Memory B cell (primary cell): ENCODE measurements around the gene SPINK1.
A peak's percentile ranks its signal among the peaks of the same experiment; 100 is the strongest.

Experiments used
- ATAC-seq: fragments of 150-1000 bp; cut with Tn5 transposase; 2 replicates; pipeline ENCODE4 v1.10.0; 2021; ENCODE audit warnings: low read depth, mild to moderate bottlenecking, moderate library complexity
- DNase-seq, 2 donors: peaks; one replicate each; pipeline ENCODE4 v3.0.0; 2022; ENCODE audit warnings: low spot score in 2 of 2
- H3K27ac Mint-ChIP-seq: one replicate; pipeline ENCODE4 v1.8.0; 2022; ENCODE audit warnings: mild to moderate bottlenecking, moderate library complexity, mixed read lengths
- H3K27me3 Mint-ChIP-seq: one replicate; pipeline ENCODE4 v1.8.0; 2022; ENCODE audit warnings: mixed read lengths
- H3K36me3 Mint-ChIP-seq: one replicate; pipeline ENCODE4 v1.8.0; 2022; ENCODE audit warnings: mild to moderate bottlenecking, mixed read lengths
- H3K4me1 Mint-ChIP-seq: one replicate; pipeline ENCODE4 v1.8.0; 2022; ENCODE audit warnings: mixed read lengths
- H3K4me3 Mint-ChIP-seq: one replicate; pipeline ENCODE4 v1.8.0; 2022; ENCODE audit warnings: mild to moderate bottlenecking, moderate library complexity, mixed read lengths
- H3K9me3 Mint-ChIP-seq: one replicate; pipeline ENCODE4 v1.8.0; 2022; ENCODE audit warnings: mixed read lengths

Gene SPINK1

DNA sequence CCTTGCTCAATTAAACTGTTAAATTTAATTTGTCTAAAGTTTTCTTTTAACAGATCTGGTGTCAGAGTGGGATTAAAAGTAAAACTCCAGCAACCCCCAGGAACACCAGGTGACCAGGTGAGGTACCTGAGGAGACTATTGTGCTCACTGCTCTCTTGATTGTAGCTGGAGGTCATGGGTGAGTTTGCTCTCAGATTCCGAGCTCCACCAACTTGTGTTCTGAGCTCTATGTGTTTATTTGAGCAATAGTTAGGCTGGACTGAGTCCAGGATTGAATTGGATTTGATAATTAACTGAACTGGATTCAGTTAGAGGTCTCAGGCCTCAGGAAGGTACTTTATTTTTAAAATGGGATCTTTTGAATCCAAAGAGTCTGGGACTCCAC, 29.2 kb upstream of the SPINK1 start:
- ATAC-seq, result no peak
- Mint-ChIP-seq H3K27me3 (no peaks in the 10 kb centered on the region), H3K36me3 (no peaks in the 10 kb centered on the region), H3K4me1 (no peaks in the 10 kb centered on the region), H3K27ac (no peak overlapping the region), H3K9me3 (no peaks in the 10 kb centered on the region), H3K4me3 (no peak overlapping the region)
- no peak for DNase-seq

DNA sequence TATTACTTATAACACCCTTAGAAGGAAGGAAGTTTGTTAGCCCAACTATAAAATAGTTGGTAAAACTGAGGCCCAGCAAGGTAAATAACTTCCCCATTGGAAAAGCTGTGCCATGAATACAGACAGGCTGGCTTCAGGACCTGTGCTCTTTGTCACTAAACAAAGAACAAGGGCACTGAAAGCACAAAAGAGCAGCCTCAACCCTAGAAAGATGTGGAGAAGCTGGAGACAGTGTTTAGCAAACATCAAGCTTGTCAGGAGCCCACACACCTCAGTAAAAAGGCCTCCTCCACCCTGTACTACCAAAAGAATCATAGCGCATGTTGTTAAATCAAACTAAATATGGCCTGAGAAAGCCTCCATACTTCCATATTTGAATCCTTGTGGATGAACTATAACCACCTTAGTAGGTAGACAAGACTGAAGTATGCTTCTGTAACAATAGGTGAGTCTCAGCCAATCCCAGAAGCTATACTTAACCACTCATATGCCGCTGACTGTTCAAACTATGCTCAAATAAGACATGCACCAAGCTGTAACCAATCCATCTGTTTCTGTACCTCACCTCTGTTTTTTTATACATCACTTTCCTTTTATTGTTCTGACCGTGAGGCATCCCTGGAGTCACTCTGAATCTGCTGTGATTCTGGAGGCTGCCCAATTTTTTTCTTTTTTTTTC, 28.6 kb upstream of the SPINK1 start:
- peaks cover 2% of the 10 kb centered on the region for H3K27me3 Mint-ChIP-seq
- no peak for ATAC-seq
- H3K36me3 Mint-ChIP-seq, result no peaks in the 10 kb centered on the region
- no peaks in the 10 kb centered on the region for H3K9me3 Mint-ChIP-seq
- no peak overlapping the region for H3K4me3 Mint-ChIP-seq
- no peaks in the 10 kb centered on the region for H3K4me1 Mint-ChIP-seq
- no peak overlapping the region for H3K27ac Mint-ChIP-seq
- DNase-seq, result no peak

DNA sequence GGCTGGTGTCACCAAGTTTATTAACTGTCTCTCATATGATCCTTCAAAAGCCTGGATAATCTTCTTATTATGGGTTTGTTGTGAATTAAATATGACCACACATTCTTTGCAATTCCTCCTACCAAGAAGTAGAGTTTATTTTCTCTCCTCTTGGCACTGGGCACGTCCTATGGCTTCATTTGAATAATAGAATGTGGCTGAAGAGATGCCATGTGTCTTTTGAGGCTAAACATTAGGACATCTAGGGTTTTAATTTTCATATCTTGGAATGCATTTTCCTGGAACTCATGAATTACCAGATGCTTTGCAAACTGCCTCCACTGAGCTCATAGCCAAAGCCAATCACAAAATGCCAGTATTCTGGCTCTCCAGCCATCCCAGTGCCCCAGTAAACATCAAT, 27.1 kb upstream of the SPINK1 start:
- no peak for ATAC-seq
- Mint-ChIP-seq H3K9me3 (no peaks in the 10 kb centered on the region), H3K27ac (no peak overlapping the region), H3K27me3 (peaks cover 4% of the 10 kb centered on the region), H3K4me3 (no peak overlapping the region), H3K4me1 (no peaks in the 10 kb centered on the region), H3K36me3 (no peaks in the 10 kb centered on the region)
- no peak for DNase-seq

DNA sequence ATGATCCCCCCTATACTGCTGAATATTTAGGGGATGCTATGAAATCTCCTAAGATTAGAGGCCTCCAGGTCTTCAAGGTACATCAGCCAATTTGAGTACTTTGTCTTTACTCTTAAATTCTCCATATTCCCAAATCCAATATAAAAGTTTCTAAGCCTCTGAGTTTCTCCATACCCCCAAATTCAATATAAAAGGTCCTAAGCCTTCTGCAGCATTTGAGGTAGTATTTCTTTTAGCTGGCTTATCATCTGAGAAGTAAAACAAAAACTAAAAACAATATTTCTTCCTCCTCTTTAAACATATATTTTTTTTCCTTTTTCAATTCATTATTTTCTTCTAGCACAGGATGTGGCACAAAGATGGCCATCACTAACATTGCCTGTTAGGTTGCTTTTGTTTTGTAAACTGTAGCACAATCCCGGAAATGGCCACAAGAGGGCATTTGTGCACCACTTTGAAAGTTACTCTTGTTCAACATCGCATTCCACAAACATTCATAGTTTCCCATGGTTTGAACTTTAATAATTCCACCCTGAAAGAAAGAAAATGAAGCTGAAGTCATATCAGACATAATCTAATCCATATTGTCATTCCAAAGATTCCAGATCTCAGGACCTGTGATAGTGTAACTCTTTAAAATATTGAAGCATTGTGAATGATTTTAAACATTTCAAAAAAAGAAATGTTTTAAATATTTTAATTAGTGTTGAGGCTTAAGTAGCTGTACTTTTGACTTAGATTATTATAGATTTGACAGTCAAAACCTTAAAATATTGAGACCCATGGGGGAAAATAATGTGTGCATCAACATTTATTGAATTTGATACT, 26.0 kb upstream of the SPINK1 start:
- H3K4me1 Mint-ChIP-seq, result no peaks in the 10 kb centered on the region
- no peaks in the 10 kb centered on the region for H3K36me3 Mint-ChIP-seq
- peak in 1 of 2 donors; percentile 21 for DNase-seq
- H3K27me3 Mint-ChIP-seq, result peaks cover 5% of the 10 kb centered on the region
- ATAC-seq, result no peak
- no peak overlapping the region for H3K27ac Mint-ChIP-seq
- no peaks in the 10 kb centered on the region for H3K9me3 Mint-ChIP-seq
- no peak overlapping the region for H3K4me3 Mint-ChIP-seq

DNA sequence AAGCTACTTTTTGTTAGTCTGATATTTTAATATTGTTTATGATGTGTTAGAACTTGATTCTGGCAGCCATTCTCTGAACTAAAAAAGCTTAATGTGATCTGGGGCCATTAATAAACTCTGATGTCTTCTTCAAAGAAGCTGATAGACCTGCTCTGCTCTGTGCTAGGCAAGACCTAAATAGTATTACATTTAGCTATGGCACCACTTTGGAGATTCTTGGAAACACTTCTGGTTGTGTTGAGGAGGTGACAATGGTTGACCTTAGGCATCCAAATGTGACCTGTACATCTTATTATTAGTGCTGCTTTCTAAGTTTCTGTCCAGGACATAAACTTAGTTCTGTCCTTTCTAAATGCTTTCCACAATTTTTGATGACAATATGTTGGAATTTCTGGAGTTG, 25.3 kb upstream of the SPINK1 start:
- no peaks in the 10 kb centered on the region for H3K9me3 Mint-ChIP-seq

DNA sequence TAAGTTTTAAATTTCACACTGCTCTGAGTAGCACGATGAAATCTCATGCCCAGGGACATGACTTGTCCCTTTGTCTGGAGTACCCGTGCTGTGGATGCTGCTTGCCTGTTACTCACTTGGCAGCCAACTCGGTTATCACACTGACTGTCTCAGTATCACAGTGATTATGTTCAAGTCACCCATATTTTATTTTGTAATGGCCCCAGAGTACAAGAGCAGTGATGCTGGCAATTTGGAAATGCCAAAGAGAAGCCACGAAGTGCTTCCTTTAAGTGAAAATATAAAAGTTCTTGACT, 24.3 kb upstream of the SPINK1 start:
- H3K4me1 Mint-ChIP-seq, result no peaks in the 10 kb centered on the region
- no peak for ATAC-seq
- H3K36me3 Mint-ChIP-seq, result no peaks in the 10 kb centered on the region
- H3K27me3 Mint-ChIP-seq, result peaks cover 5% of the 10 kb centered on the region
- H3K4me3 Mint-ChIP-seq, result no peak overlapping the region
- no peaks in the 10 kb centered on the region for H3K9me3 Mint-ChIP-seq
- DNase-seq, result no peak
- H3K27ac Mint-ChIP-seq, result no peak overlapping the region

More for the DNA sequence above, 25.3 kb upstream of the SPINK1 start:
- no peak overlapping the region for H3K27ac Mint-ChIP-seq
- no peaks in the 10 kb centered on the region for H3K36me3 Mint-ChIP-seq
- no peaks in the 10 kb centered on the region for H3K4me1 Mint-ChIP-seq
- H3K27me3 Mint-ChIP-seq, result peaks cover 5% of the 10 kb centered on the region
- DNase-seq (no peak), ATAC-seq (no peak)
- no peak overlapping the region for H3K4me3 Mint-ChIP-seq

DNA sequence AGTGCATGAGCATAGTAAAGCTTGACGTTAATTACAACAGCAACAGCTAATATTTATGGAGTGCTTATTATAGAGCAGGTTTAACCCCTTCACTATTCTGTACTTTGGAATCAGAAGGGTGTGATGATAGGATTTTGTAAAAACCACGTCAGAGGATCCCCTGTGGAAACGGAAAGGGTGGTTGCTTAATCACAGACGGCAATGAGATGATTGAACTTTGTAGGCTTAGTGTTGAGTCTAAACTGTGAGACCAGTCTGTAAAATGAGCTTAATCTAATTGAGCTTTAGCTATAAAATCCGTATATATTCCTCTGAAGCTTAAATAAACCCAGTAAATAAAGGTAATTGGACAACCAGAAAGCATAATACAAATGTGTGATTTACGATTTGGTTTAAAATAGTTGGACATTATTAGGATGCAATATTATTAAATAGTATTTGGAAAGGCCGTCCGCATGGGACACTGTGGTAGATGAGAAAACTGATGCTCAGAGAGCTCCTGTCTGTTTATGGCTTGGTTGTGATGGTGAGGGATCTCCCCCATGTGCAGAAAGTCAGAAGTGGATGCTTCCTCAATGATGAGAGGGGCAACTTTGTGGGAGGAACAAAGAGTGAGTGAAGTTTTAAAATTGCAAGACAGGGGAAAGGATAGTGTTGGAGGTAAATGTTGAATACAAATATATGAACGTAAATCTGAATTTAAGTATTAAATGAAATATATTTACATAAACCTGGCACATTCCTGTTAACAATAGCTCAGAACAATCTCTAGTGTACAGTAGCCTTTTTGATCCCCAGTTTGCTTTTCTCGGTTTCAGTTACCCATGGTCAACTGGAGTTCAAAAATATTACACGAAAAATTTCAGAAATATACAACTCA, 23.7 kb upstream of the SPINK1 start:
- ATAC-seq (no peak), DNase-seq (no peak)
- Mint-ChIP-seq H3K27me3 (peaks cover 5% of the 10 kb centered on the region), H3K4me1 (no peaks in the 10 kb centered on the region), H3K27ac (no peak overlapping the region), H3K36me3 (no peaks in the 10 kb centered on the region), H3K9me3 (no peaks in the 10 kb centered on the region), H3K4me3 (no peak overlapping the region)

DNA sequence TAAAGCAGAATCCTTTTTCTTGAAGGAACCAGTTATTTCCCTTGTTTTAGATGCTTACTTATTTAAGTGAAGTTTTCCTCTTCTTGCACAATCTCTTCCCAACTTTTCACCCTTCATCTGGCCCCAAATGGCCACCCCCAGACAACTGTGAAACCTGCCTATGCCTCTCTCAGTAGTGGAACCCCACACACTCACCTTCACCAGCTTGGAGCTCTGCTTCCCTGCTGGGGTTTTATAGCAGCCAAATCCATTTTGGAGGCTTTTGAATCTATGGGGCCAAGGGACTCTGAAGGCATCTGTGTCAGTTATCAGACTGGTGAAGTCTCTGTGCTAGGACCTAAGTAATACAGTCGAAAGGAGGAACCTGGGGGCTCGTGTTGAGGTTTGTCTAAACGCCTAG, 22.9 kb upstream of the SPINK1 start:
- ATAC-seq (no peak), DNase-seq (no peak)
- H3K4me3 Mint-ChIP-seq, result no peak overlapping the region
- H3K27ac Mint-ChIP-seq, result no peak overlapping the region
- H3K27me3 Mint-ChIP-seq, result peaks cover 5% of the 10 kb centered on the region
- no peaks in the 10 kb centered on the region for H3K36me3 Mint-ChIP-seq
- no peaks in the 10 kb centered on the region for H3K4me1 Mint-ChIP-seq
- H3K9me3 Mint-ChIP-seq, result no peaks in the 10 kb centered on the region

DNA sequence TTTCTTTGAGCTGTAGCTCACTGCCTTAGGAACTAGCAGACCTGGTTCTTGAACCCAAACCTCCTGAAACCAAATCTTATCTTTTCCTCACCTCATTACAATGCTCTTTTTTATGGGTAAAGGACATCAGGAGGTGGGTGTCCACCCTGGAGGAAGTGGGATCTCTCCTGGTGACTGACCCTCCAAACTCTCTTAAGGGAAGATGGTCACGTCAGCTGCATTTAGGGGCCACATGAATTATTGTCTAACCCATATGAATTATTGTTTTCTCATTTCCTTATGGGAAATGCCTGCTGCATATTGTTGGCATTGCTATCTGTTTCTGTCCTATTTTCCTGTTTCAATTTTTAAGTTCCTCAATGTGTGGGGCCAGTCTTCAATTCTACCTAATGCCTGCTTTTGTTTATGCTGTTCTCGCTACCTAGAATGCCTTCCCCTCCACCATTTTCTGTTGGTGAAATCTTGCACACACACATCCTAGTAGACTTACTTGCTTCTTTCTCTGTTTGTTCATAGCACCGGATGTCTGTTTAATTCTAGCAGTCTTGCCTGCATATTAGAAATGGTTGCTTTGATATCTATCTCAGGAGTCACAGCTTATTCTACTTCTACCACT, 22.0 kb upstream of the SPINK1 start:
- H3K4me3 Mint-ChIP-seq, result no peak overlapping the region
- DNase-seq (no peak), ATAC-seq (no peak)
- H3K27ac Mint-ChIP-seq, result no peak overlapping the region
- H3K4me1 Mint-ChIP-seq, result no peaks in the 10 kb centered on the region
- H3K36me3 Mint-ChIP-seq, result no peaks in the 10 kb centered on the region
- H3K27me3 Mint-ChIP-seq, result peaks cover 5% of the 10 kb centered on the region
- no peaks in the 10 kb centered on the region for H3K9me3 Mint-ChIP-seq

DNA sequence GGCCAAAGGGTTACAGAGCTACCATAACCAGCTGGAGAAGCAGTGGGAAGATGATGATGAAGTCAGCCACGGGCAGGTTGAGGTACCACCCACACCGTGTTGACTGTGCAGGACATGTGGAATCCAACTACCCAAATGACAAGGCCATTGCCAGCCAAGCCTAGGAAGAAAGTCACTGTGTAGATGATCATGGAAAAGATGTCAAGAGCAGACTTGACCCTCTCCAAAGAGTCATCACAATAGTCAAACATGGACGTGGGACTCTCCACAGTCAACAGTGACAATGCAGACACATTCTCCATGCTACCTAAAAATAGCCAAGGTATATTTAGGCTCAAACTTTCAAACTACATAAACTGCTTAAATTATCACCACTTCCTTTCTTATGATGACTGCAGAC, 20.9 kb upstream of the SPINK1 start:
- H3K4me1 Mint-ChIP-seq, result no peaks in the 10 kb centered on the region
- ATAC-seq, result no peak

DNA sequence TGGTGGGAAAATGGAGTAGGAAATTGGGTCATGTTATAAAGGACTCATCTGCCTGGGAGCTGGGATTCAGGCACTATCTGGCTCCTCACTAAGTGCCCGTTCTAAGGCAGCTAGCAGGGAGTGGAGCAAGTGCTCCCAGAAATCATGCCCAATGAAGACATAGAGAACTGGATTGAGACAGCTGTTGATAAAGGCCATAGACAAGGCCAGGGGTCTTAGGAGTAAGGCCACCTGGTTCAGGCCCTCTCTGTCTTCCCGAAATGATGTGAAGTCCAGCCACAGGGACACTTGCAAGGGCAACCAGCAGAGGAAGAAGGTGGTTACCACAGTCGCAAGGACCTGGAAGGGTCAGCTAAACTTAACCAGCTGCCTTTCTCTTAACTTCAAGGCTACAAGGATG, 20.1 kb upstream of the SPINK1 start:
- no peak overlapping the region for H3K4me3 Mint-ChIP-seq

More for the DNA sequence above, 20.9 kb upstream of the SPINK1 start:
- Mint-ChIP-seq H3K27ac (no peak overlapping the region), H3K36me3 (no peaks in the 10 kb centered on the region), H3K9me3 (no peaks in the 10 kb centered on the region), H3K27me3 (peaks cover 5% of the 10 kb centered on the region), H3K4me3 (no peak overlapping the region)
- DNase-seq, result no peak

DNA sequence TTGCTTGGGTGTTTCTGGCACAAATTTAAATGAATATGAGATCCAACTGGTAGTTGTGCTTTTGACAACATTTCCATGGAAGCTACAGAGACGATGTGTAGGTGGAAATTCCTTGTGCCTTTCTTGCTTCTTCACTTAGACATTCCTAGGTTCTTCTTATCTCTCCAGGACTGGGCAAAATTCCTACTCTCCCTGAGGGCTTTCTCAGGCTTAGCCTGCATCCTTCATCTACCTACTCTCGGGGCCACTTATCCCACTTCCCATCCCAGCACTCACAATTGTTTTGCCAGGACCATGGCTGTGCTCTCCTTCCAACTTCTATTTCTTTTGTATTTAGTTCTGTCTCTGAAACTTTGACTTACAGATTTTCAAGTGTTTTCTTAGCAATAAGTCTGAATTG, 17.8 kb upstream of the SPINK1 start:
- H3K4me1 Mint-ChIP-seq, result no peaks in the 10 kb centered on the region
- no peak for ATAC-seq

More for the DNA sequence above, 20.1 kb upstream of the SPINK1 start:
- peaks cover 5% of the 10 kb centered on the region for H3K27me3 Mint-ChIP-seq
- DNase-seq, result no peak
- no peak overlapping the region for H3K27ac Mint-ChIP-seq
- no peaks in the 10 kb centered on the region for H3K9me3 Mint-ChIP-seq
- ATAC-seq, result no peak
- no peaks in the 10 kb centered on the region for H3K4me1 Mint-ChIP-seq
- no peaks in the 10 kb centered on the region for H3K36me3 Mint-ChIP-seq

DNA sequence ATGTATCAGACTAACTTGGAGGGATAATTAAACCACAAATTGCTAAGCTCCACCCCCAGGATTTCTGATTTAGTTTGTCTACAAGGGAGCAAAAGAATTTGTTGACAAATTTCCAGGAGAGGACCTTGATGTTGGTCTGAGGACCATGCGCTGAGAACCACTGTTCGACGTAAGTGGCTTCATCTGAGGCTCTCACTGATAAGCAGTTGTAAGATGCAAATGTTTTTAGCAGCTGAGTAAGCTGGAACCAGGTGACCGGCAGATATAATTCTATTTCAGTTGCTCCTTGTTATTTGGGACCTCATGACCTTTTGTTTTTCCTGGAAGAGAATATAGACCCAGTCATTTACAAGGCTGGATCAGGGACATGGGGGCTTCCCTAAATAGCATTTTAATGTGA, 14.1 kb upstream of the SPINK1 start:
- Mint-ChIP-seq H3K36me3 (no peaks in the 10 kb centered on the region), H3K27me3 (no peaks in the 10 kb centered on the region), H3K27ac (no peak overlapping the region), H3K4me1 (no peaks in the 10 kb centered on the region), H3K9me3 (no peaks in the 10 kb centered on the region), H3K4me3 (no peak overlapping the region)
- DNase-seq (no peak), ATAC-seq (no peak)

More for the DNA sequence above, 17.8 kb upstream of the SPINK1 start:
- Mint-ChIP-seq H3K27me3 (peaks cover 3% of the 10 kb centered on the region), H3K27ac (no peak overlapping the region), H3K36me3 (no peaks in the 10 kb centered on the region), H3K9me3 (no peaks in the 10 kb centered on the region), H3K4me3 (no peak overlapping the region)
- DNase-seq, result no peak

DNA sequence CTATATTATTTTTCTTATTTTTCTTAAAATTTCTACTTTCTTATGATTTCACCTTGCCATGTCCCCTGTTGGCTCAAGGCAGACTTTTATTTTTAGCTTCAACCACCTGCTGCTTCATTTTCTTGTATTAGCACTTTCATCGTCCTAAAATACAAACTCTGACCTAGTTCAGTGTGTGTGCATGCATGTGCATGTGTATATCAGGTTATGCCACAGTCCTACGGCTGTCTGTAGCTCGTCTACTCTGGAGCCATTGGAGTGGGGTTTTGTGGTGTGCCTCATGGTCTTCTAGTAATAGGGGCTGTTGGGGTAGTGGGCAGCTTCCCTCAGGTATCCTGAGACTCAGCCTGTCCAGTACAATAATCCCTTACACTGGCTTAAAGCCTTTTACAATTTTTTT, 13.4 kb upstream of the SPINK1 start:
- H3K36me3 Mint-ChIP-seq, result no peaks in the 10 kb centered on the region
- no peaks in the 10 kb centered on the region for H3K4me1 Mint-ChIP-seq
- ATAC-seq (no peak), DNase-seq (no peak)
- H3K9me3 Mint-ChIP-seq, result no peaks in the 10 kb centered on the region
- H3K4me3 Mint-ChIP-seq, result no peak overlapping the region
- no peaks in the 10 kb centered on the region for H3K27me3 Mint-ChIP-seq
- no peak overlapping the region for H3K27ac Mint-ChIP-seq
